HepG2 (cell line): ENCODE measurements around the gene CDK9. TPM values are rescaled to one million over a fixed set of nuclear protein-coding genes. Genes with fewer than 3 reads are reported as not detected.

Source experiments
- ATAC-seq: fragments of 200-7000 bp; cut with Tn5 transposase; 3 replicates; pipeline ENCODE4 v1.9.1; 2020; ENCODE audit warnings: mild to moderate bottlenecking, moderate library complexity
- BruUV-seq: library from RNA; stranded (reverse); fragments of 400-500 nt; replicated peaks from 2 replicates; lab custom pipeline; 2021; lab: Mats Ljungman, UMichigan
- CTCF ChIA-PET: fragments of 300-600 bp; formaldehyde crosslinking; extraction: SDS; loops from one replicate; lab custom pipeline; 2021; ENCODE audit warnings: low total read pairs, inconsistent platforms, low intra/inter-chr PET ratio; lab: Yijun Ruan, JAX
- POLR2A ChIA-PET: fragments of 350-600 bp; sonication (Branson Sonifier 250); formaldehyde crosslinking; loops from one replicate; lab custom pipeline; 2020; ENCODE audit warnings: antibody characterized with exemption, inconsistent platforms; lab: Yijun Ruan, JAX
- DNase-seq: peaks from one replicate; pipeline ENCODE4 v3.0.0-alpha.2; 2015; ENCODE audit warnings: low spot score
- FAIRE-seq: peaks from 3 replicates; lab custom pipeline; 2011; peaks lifted over from hg19 to GRCh38; lab: Jason Lieb, UNC
- H2AFZ ChIP-seq: one replicate; pipeline ENCODE4 v1.6.1; 2011; ENCODE audit warnings: low read length, inconsistent platforms
- H3K27ac ChIP-seq: fragments of 300-600 bp; 3 replicates; pipeline ENCODE4 v1.8.0; 2011; ENCODE audit warnings: mixed run types, mild to moderate bottlenecking, mixed read lengths, low read length, inconsistent platforms; ENCODE audit not compliant: insufficient read depth; ENCODE audit errors: extremely low read length
- H3K27me3 ChIP-seq, 2 experiments: fragments of 200-600 bp in 1 of 2; 2 replicates in 1 of 2; 3 replicates in 1 of 2; pipeline versions ENCODE4 v1.6.0 to v1.8.0; 2011; ENCODE audit warnings: low read length in 2 of 2, mild to moderate bottlenecking in 2 of 2, moderate library complexity in 2 of 2, inconsistent platforms in 1 of 2; ENCODE audit not compliant: insufficient read depth in 2 of 2, control insufficient read depth in 1 of 2
- H3K36me3 ChIP-seq, 2 experiments: fragments of 200-600 bp in 1 of 2; replicated peaks in 1 of 2; 2 replicates in 1 of 2; 3 replicates in 1 of 2; pipeline versions ENCODE4 v1.5.1 to v1.8.0; 2011; ENCODE audit warnings: low read length in 2 of 2, inconsistent platforms in 1 of 2; ENCODE audit not compliant: insufficient read depth in 2 of 2, control insufficient read depth in 1 of 2
- H3K4me1 ChIP-seq: 2 replicates; pipeline ENCODE4 v1.5.1; 2012; ENCODE audit warnings: low read length, inconsistent platforms; ENCODE audit not compliant: insufficient read depth
- H3K4me2 ChIP-seq: 2 replicates; pipeline ENCODE4 v1.6.0; 2011; ENCODE audit warnings: low read depth, low read length, inconsistent platforms
- H3K4me3 ChIP-seq, 3 experiments: fragments of 200-600 bp in 1 of 3; sonication (generic), shearing (Covaris generic) in 1 of 3; replicated peaks in 1 of 3; 2 replicates each; pipeline ENCODE4 v1.5.1; 2011 to 2016; ENCODE audit warnings: low read length in 3 of 3, inconsistent platforms in 2 of 3, low read depth in 2 of 3, mild to moderate bottlenecking in 2 of 3, control low read depth in 1 of 3, mixed read lengths in 1 of 3; ENCODE audit not compliant: insufficient read depth in 1 of 3
- H3K79me2 ChIP-seq: one replicate; pipeline ENCODE4 v1.6.1; 2011; ENCODE audit warnings: low read length, inconsistent platforms; ENCODE audit not compliant: insufficient read depth
- H3K9ac ChIP-seq: 2 replicates; pipeline ENCODE4 v1.6.0; 2011; ENCODE audit warnings: mild to moderate bottlenecking, low read depth, low read length, inconsistent platforms; ENCODE audit not compliant: insufficient read depth
- H3K9me3 ChIP-seq: 2 replicates; pipeline ENCODE4 v1.5.1; 2012; ENCODE audit warnings: mild to moderate bottlenecking, low read length
- H4K20me1 ChIP-seq: 2 replicates; pipeline ENCODE4 v1.6.0; 2011; ENCODE audit warnings: inconsistent platforms, mild to moderate bottlenecking, low read length, moderate library complexity; ENCODE audit not compliant: insufficient read depth
- BATF2 ChIP-seq: sonication (generic); formaldehyde crosslinking; IDR thresholded peaks from 2 replicates; pipeline ENCODE4 v1.8.0; 2022; ENCODE audit warnings: mild to moderate bottlenecking, missing genetic modification reagents, moderate library complexity
- CAMTA2 ChIP-seq: sonication (generic); formaldehyde crosslinking; IDR thresholded peaks from 2 replicates; pipeline ENCODE4 v1.4.0; 2020; ENCODE audit warnings: mild to moderate bottlenecking, missing genetic modification reagents, borderline replicate concordance
- GABPB1 ChIP-seq: IDR thresholded peaks from 2 replicates; pipeline ENCODE4 v1.6.1; 2016; ENCODE audit warnings: mild to moderate bottlenecking, missing genetic modification reagents, moderate library complexity, missing compliant biosample characterization
- GMEB2 ChIP-seq: IDR thresholded peaks from 2 replicates; pipeline ENCODE4 v1.6.1; 2016; ENCODE audit warnings: missing biosample characterization, missing genetic modification reagents, low read depth
- ZNF746 ChIP-seq: sonication (generic); formaldehyde crosslinking; IDR thresholded peaks from 2 replicates; pipeline ENCODE4 v1.8.0; 2022; ENCODE audit warnings: mild to moderate bottlenecking, missing genetic modification reagents
- WGBS: methylation state at CpG from one replicate; pipeline ENCODE4 v1.1.6; 2017; ENCODE audit warnings: low lambda C conversion rate; 5-methylcytosine and 5-hydroxymethylcytosine counted together
- in situ Hi-C: cut with HindIII; loops from 2 replicates; pipeline ENCODE4 v1.10.0; 2017; ENCODE audit warnings: low pct_unique_long_range_greater_than_20kb; ENCODE audit not compliant: extremely low pct_ligation_motif_present
- intact Hi-C: fragments of 100-400 bp; cut with micrococcal nuclease; formaldehyde crosslinking; loops from one replicate; pipeline ENCODE4 v1.10.0; 2022; ENCODE audit not compliant: unreplicated experiment
- polyA plus RNA-seq, 8 experiments: library from polyadenylated mRNA; depleted of rRNA in 3 of 8; stranded (reverse) in 7 of 8; unstranded in 1 of 8; fragments of >200 nt; fragmentation: Illumina TruSeq in 4 of 8; extraction: Trizol in 4 of 8; gene quantifications; 2 replicates each; pipeline versions ENCODE4 v1.2.1 to v1.2.3, GENCODE V29; 2011 to 2016; ENCODE audit warnings: low read depth in 4 of 8, missing spikeins in 1 of 8, mixed read lengths in 1 of 8; ENCODE audit not compliant: insufficient read depth in 1 of 8
- total RNA-seq, 5 experiments: library from RNA; depleted of rRNA; stranded (reverse); fragments of >200 nt; fragmentation: Illumina TruSeq; extraction: Trizol; gene quantifications; 2 replicates each; pipeline ENCODE4 v1.2.3, GENCODE V29; 2016; ENCODE audit warnings: low read depth in 1 of 5

CDK9 gene
- total and polyA plus RNA-seq, 2 of the 13 experiments (the other 11 are each of a cell fraction or from before 2014, with no cell fraction given), result 16.8 to 21.5 TPM

- Histone ChIP-seq H4K20me1 (no peaks in the 10 kb centered on the region), H3K27ac (no peak overlapping the region), H3K27me3 (peaks cover 2 to 38% of the 10 kb centered on the region in 2 experiments; a peak in 3 of 5 replicates), H3K4me1 (peaks cover 17% of the 10 kb centered on the region), H3K9me3 (no peaks in the 10 kb centered on the region), H3K36me3 (no peaks in the 10 kb centered on the region), H3K9ac (no peak overlapping the region), H3K4me2 (no peak overlapping the region), H3K4me3 (no peak overlapping the region), H3K79me2 (no peaks in the 10 kb centered on the region), H2AFZ (no peak overlapping the region)
- TF ChIP-seq GMEB2 (CRISPR knock-in tag), result no peak
- no peak for TF ChIP-seq BATF2
- TF ChIP-seq ZNF746 (CRISPR knock-in tag), result no peak
- TF ChIP-seq CAMTA2 (CRISPR knock-in tag), result no peak
- no peak for TF ChIP-seq GABPB1 (CRISPR knock-in tag)
- DNase-seq, result no peak
- in situ Hi-C loops, result no loop called here
- intact Hi-C loops, result no loop called here
- no peak for ATAC-seq
- CTCF ChIA-PET, result no interaction called here
- no TSS peak for BruUV-seq
- FAIRE-seq, result no peak
- WGBS, result 30% methylated on average over 8 of the region's 10 CpGs
- POLR2A ChIA-PET, result no interaction called here
These were observed 11.9 kb upstream of the CDK9 start for GRCh38 chr9:127773981-127774380.
